ENCODE measurements around the gene CLPTM1L. TPM values are rescaled to one million over a fixed set of nuclear protein-coding genes. Genes with fewer than 3 reads are reported as not detected.

The CLPTM1L gene
- total and polyA plus RNA-seq, 2 donors (not counting 1 experiment from before 2014, with no cell fraction given): 78.4 to 99.9 TPM

DNA sequence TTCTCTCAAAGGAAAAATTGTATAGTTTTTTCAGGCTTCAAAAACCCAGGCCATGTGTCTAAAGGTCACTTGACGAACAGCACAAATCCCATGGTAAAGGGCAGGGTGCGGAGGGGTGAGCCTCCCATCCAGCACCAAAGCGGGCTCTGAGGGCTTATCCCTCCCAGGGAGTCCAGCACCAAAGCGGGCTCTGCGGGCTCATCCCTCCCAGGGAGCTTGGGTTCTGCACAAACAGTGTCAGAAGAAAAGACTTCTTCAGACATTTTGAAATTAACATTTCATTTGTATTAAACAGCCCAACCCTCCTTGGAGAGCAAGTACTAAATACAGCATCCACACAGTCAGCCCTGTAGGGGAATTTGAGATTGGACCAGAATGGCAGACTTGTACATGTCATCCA lies 43.0 kb upstream of the CLPTM1L start:
- no peaks in the 10 kb centered on the region for H3K36me3 ChIP-seq (replicated peaks in 1 of 2; ENCODE audit: control extremely low read depth in 1 of 2, control insufficient read depth in 1 of 2, extremely low read depth in 1 of 2, insufficient read depth in 2 of 2, low read length in 1 of 2)
- DNase-seq: no peak
- H3K27me3 Mint-ChIP-seq: peaks cover 16% of the 10 kb centered on the region

More for the DNA sequence above, 43.0 kb upstream of the CLPTM1L start:
- intact Hi-C loops (cut with micrococcal nuclease): loop anchor here (5.0 to 10.0 kb wide), 2 partner anchors 207 to 414 kb away; partner anchors contain the start of gene NDUFS6
- H3K9me3 ChIP-seq (ENCODE audit: control extremely low read depth in 1 of 3, control insufficient read depth in 2 of 3, insufficient read depth in 1 of 3, low read length in 2 of 3): no peaks in the 10 kb centered on the region
- H3K4me3 ChIP-seq (ENCODE audit: control extremely low read depth in 1 of 5, extremely low read depth in 1 of 5, insufficient read depth in 1 of 5, low read depth in 2 of 5, low read length in 4 of 5): no peak overlapping the region
- POLR2A ChIA-PET: interaction anchor here (3.4 kb wide), 1 partner anchor 43 kb away, joined by 26 read pairs; the partner anchor contains the start of gene CLPTM1L
- H2AFZ ChIP-seq (ENCODE audit: insufficient read depth, low read depth, low read length, poor library complexity, severe bottlenecking): no peak overlapping the region
- CTCF ChIA-PET: no interaction called here
- H3K9ac ChIP-seq (ENCODE audit: low read length): no peak overlapping the region
- no peak overlapping the region for H3K4me2 ChIP-seq (replicated peaks; ENCODE audit: low read depth, low read length, poor library complexity, severe bottlenecking)
- 96% methylated on average over 5 of the region's 5 CpGs for WGBS (ENCODE audit: insufficient coverage)
- peaks cover 13 to 18% of the 10 kb centered on the region in 2 donors for H3K4me1 ChIP-seq (ENCODE audit: control insufficient read depth in 2 of 2, insufficient read depth in 2 of 2, low read length in 2 of 2)
- Mint-ChIP-seq H3K9me3 (ENCODE audit: insufficient read depth) (no peaks in the 10 kb centered on the region), H3K4me3 (peak overlapping the region; percentile 96), H3K27ac (peak overlapping the region; percentile 100), H3K4me1 (peaks cover 21% of the 10 kb centered on the region)
- H3K27ac ChIP-seq (ENCODE audit: low read length in 2 of 2): no peak overlapping the region
- H3K27me3 ChIP-seq (replicated peaks in 1 of 4; ENCODE audit: control extremely low read depth in 1 of 4, control insufficient read depth in 3 of 4, insufficient read depth in 4 of 4, low read length in 3 of 4): peaks cover 0 to 15% (median 1%) of the 10 kb centered on the region in 4 experiments
- H4K20me1 ChIP-seq (ENCODE audit: control insufficient read depth, insufficient read depth, low read length, poor library complexity, severe bottlenecking): no peaks in the 10 kb centered on the region
- H3K79me2 ChIP-seq (ENCODE audit: control insufficient read depth, insufficient read depth, low read length): no peaks in the 10 kb centered on the region
- no peak for ATAC-seq (ENCODE audit: low read depth)
- TF ChIP-seq EZH2 (IDR thresholded peaks at IDR 0.05; ENCODE audit: borderline replicate concordance, insufficient read depth, low read depth, low read length, poor library complexity, severe bottlenecking): no peak
- TF ChIP-seq, protein P1, sequence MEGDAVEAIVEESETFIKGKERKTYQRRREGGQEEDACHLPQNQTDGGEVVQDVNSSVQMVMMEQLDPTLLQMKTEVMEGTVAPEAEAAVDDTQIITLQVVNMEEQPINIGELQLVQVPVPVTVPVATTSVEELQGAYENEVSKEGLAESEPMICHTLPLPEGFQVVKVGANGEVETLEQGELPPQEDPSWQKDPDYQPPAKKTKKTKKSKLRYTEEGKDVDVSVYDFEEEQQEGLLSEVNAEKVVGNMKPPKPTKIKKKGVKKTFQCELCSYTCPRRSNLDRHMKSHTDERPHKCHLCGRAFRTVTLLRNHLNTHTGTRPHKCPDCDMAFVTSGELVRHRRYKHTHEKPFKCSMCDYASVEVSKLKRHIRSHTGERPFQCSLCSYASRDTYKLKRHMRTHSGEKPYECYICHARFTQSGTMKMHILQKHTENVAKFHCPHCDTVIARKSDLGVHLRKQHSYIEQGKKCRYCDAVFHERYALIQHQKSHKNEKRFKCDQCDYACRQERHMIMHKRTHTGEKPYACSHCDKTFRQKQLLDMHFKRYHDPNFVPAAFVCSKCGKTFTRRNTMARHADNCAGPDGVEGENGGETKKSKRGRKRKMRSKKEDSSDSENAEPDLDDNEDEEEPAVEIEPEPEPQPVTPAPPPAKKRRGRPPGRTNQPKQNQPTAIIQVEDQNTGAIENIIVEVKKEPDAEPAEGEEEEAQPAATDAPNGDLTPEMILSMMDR (IDR thresholded peaks at IDR 0.05): no peak
